Activated T-cell treated with anti-CD3 and anti-CD28 coated beads, Interleukin-2, amount 50 U/mL, for 48 hours (primary cell): ENCODE results near the gene FAM168B.
"Not testable (repeated sequence)": the region's sequence is repeated elsewhere in the genome, so short reads cannot be mapped to it uniquely, and the experiment has no call there.

ENCODE experiments used
- DNase-seq, 2 experiments: peaks; one replicate each; pipeline ENCODE4 v3.0.0-alpha.2; 2020

The FAM168B gene, protein sequence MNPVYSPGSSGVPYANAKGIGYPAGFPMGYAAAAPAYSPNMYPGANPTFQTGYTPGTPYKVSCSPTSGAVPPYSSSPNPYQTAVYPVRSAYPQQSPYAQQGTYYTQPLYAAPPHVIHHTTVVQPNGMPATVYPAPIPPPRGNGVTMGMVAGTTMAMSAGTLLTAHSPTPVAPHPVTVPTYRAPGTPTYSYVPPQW

DNA sequence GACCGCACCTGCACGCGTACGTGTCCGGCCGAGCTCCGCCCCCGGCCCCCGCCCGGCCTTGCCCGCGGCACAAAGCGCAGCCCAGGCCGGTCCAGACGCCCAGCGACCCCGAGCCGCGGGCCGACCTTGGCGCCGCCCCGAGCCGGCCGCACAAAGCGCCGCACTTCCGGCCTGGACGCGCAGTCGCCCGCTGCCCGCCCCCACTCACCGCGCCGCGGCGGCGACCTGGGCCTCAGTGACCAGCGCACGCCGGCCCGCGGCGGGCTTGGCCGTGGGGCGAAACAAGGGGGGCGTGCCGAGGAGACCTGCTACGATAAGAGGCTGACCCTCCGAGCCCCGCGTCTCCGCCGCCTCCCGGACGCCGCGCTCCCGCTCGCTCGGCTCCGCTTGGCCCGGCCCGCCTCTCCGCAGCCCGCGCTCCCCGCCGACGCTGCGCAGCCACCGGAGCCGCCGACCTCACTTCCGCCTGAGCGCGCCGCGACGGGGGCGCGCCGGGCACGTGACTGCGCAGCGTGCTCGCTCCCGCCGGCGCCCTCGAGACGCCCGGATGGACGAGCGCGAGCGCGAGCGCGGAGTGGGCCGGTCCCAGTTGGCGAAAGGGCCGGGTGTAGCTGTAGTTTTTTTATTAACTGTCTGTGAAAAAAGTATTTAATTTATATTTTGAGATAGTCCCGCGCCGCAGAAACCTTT is at the start of gene FAM168B:
TSS of gene FAM168B (minus strand) at position 455 of the 690 bp plus-strand sequence. CDS start 10,814 bp downstream, outside the sequence.
- peak; percentile 92 to 94 for DNase-seq

DNA sequence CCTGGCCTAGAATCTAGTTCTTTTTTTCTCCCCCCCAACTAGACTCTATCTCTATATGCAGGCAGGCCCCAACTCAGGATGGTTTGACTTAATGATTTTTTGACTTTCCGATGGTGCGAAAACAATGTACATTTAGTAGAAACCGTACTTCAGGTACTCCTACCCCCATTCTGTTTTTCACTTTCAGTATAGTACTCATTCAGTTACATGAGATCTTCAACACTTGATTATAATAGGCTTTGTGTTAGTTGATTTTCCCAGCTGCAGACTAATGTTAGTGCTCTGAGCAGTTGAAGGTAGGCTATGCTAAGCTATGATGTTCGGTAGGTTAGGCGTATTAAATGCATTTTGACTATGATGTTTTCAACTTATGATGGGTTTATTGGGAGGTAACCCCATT is 49.6 kb upstream of the FAM168B start:
- no peak for DNase-seq

DNA sequence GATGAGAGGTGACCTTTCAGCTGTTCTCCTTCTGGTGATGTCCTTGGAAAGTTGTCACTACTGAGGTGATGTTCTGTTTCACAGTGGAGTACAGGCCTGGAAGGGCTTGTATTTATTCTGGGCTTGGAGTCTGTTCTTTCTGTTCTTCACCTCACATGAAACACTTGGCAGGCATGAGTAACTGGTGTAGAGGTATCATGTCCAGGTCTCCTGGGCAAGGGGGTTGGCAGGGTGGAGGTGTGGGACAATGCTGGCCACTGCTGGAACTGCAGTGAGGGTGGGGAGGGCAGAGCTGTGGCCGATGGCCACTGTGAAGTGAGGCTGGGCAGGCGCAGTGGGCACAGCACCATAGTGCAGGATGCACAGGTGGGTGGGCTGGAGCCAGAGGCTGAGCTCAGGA is 47.3 kb upstream of the FAM168B start:
- no peak for DNase-seq

DNA sequence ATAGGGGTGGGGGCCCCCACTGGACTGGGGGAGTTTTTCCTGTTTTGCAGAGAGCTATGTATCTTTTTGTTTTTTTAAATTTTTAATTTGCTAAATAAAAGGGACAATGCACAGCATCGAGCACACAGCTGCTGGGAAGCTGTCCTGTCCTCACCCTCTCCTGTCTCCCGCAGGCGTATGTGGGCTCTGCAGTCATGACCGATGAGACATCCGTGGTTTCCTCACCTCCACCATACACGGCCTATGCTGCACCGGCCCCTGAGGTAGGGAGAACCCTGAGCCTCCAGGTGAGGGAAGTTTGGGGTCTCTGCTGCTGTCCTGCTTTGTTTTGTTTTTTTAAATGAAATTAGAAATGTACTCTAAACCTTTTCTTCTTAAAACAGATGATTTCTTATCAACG is 39.5 kb upstream of the FAM168B start:
- DNase-seq = no peak

DNA sequence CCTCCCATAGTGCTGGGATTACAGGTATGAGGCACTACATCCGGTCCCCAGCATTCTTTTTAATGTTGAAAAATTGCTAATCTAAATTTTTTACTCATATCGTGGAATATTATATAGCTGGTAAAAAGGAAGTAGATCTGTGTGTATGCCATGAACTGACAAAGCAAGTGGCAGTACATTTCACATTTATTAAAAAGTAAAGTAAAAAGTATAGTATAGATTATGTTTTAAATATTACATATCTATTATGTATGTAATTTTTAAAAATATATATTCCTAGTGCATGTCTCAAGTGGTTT is 37.0 kb upstream of the FAM168B start:
- DNase-seq = no peak

DNA sequence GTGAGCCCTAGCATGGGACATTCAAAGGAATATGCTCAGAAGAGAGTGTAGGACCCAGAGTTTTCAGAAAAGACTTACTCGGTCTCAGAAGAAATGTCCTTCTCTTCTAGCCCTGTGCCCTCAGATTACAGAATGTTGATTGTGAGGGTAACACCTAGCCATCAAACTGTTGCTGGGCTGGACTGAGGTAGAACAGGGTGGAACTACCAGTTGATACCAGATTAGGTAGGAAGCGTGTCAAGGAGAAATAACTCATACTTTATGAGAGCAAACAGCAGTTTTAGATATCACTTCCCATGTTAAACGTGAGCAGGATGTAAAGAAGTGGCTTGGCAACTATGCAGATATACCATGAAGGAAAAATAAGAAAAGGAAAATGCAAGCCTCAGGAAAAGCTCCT is 34.7 kb upstream of the FAM168B start:
- DNase-seq = no peak

DNA sequence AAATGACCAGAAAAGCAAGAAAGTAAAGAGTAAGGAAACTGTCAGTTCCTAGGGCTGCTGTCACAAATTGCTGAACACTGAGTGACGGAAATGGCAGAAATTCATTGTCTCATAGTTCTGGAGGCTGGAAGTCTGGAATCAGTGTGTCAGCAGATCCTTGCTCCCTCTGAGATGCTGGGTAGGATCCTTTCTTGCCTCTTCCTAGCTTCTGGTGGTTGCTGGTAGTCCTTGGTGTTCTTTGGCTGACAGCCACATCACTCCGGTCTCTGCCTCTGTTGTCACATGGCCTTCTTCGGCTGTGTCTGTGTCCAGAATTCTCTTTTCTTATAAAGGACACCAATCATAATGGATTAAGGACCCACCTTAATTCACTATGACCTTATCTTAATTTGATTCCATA is 33.8 kb upstream of the FAM168B start:
- DNase-seq = no peak

DNA sequence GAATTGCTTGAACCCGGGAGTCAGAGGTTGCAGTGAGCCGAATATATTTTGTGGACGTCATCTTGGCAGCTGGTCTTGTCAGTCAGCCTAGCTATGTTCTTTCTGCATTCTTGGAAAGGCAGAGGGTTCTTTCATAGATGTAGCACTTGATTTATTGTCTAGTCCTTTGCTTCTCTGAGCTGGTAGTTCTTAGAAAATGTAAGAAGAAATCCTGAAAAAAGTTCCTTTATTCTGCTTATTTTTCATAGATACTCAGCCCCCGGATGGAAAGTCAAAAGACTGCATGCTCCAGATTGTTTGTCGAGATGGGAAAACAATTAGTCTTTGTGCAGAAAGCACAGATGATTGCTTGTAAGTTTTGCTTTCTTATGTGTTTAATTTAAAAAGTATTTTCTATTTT is 33.2 kb upstream of the FAM168B start:
- DNase-seq = no peak

DNA sequence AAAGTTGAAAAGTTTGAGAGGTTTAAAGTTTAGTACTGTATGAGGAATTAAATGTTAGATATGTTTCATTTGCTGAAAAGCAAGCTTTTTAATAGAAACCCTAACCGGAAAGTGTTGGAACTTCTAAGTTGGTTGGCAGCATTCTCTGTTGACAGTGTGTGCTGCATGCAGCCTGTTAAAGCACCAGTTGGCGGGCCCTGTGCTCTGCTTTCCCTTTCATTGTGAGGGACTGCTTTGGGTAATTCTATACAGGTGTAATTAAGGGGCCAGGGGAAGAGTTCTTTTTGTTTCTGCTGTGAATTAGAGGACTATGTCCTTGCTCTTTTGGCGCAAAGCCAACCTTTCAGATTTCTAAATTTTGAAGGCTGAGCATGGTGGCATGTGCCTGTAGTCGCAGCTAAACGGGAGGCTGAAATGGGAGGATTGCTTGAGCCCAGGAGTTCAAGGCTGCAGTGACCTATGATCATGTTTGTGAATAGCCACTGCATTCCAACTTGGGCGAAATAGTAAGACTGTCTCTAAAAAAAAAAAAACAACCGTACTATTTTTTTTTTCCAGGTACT is 32.0 kb upstream of the FAM168B start:
- DNase-seq = no peak

DNA sequence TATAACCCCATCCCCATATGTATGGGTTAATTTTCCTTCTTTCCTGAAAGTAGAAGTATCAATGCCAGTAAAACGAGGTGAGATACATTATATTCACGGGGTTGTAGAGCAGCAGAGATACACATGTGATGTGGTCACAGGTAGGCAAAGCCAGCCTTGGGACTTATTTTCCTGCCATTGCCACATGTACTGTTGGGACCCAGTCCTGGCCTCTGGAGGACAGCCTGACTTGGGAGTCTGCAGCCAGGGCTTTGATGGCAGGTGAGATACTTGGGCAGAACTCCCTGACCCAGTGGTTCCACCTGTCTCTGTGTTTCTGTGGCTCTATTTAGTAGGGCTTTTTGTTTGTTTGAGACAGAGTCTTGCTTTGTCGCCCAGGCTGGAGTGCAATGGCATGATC is 29.9 kb upstream of the FAM168B start:
- no peak for DNase-seq

DNA sequence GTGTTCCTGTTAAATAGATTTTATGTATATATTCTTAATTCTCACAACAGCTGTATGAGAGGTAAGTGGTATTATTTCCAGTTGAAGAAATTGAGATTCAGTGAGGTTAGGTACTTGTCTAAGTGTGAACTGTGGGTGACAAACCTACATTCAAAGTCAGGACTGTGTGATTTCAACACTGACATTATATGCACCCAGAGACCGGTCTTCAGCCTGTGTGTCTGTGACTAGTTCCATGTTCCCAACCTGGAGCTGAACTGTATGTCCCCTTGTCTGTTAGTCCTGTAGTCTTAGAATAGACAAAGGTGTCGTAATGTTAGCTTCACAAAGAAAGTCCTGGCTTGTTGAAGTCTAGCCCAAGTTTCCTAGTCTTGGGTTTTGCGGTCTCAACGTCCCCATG is 29.2 kb upstream of the FAM168B start:
- no peak for DNase-seq

DNA sequence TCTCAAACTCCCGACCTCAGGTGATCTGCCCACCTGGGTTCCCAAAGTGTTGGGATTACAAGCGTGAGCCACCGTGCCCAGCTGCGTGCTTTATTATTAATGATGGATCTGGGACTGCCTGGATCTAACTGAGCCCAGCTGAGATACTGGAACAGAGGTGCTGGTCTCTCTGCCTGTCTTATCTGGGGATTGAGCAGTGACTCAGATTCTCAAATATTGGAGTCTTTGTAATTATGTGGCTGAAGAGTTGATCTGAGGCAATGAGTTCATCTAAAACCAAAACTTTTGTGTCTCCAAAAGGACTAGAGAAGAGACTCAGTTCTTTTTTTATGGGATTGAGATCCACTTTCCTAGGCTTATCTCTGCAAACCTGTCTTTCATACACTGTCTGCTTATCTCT is 28.2 kb upstream of the FAM168B start:
- DNase-seq = no peak

DNA sequence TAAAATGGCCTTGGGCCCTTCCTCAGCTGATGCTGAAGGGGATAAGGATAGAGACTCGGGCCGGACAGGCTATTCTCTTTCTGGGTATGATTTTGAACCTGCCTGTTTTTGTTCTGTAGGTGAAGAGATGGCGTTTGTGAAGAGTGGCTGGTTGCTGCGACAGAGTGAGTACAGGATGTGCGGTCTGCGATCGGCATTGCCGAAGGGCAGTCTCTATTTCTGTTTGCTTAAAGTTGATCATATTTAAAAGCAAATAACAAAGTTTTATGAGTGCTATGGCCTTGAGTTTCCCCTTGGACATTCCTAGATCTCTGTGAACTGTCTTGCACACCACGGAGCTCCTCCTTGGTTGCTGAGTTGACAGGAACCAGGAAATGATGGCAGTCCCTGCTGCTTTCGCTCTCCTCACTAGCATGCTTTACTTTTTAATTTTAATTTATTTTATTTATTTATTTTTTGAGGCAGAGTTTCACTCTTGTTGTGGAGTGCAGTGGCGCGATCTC is 27.6 kb upstream of the FAM168B start:
- no peak for DNase-seq

DNA sequence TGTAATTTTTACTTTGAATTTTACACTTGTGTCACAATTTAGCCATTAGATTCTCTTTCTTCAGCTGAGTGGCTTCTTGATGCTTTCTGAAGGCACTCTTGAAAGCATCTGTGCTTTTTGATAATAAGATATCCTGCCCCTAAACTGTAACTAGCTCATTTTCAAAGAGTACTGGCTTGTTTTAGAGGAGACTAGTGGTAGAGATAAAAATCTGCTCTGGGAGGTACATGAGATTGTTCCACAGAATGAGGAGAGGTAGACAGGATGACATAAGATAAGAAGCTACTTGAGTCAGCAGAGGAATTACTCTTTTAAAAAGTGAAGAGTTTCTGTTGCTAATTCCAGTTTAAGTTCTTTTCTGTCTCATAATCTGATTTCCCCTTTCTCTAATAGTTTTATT is 22.5 kb upstream of the FAM168B start:
- DNase-seq = no peak

DNA sequence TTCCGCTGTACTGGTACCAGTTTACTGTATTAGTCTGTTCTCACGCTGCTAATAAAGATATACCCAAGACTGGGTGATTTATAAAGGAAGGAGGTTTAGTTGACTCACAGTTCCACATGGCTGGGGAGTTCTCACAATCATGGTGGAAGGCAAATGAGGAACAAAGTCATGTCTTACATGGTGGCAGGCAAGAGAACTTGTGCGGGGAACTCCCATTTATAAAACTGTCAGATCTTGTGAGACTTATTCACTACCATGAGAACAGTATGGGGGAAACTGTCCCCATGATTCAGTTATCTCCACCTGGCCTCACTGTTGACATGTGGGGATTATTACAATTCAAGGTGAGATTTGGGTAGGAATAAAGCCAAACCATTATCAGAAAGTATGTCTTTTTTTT is 21.7 kb upstream of the FAM168B start:
- not testable (repeated sequence) for DNase-seq

DNA sequence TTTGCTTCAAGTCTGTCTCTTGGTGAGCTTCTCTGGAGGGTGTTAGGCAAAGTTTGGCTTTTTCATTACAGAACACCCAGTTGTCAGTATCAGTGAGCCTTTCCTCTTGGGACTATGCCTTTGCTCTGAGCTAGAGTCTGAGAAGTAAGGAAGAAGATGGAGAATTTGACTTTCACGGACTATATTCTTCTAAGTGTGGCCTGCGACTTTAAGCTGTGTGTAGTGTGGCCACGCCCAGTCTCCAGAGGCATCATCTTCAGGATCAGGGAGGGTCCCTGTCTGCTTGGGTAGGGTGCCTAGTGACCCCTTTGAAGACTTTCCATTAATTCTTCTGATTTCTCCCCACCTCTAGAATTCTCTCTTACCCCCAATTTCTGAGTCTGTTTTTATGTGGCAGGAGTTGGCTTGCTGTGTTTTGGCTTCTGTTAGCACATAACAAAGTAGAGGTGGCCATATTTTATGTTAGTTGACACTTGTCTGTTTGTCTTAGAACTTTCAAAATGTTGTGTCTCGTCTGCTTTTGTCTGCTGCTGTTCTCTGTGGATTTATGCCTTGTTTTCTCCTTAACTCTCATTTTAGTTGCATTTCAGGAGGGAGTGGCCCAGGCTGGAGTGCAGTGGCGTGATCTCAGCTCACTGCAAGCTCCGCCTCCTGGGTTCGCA is 20.4 kb upstream of the FAM168B start:
- no peak for DNase-seq

DNA sequence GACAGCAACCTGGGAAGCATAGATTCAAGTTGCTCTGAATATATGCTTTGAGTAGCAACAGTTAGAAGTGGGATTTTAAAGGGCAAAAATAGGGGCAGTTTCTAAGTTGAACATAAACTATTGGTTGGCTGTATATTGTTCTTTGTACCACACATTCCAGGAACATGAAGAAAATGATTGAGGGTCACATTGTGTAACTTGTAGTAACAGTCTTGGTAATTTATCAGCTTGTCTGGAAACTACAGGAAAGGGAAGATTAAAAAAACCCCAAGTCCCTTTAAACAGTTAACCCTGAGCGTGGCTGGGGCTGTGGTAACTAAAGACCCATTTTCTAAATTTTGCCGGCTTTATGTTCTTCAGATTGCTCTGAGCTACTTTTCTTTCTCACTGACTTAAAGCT is 19.3 kb upstream of the FAM168B start:
- no peak for DNase-seq

DNA sequence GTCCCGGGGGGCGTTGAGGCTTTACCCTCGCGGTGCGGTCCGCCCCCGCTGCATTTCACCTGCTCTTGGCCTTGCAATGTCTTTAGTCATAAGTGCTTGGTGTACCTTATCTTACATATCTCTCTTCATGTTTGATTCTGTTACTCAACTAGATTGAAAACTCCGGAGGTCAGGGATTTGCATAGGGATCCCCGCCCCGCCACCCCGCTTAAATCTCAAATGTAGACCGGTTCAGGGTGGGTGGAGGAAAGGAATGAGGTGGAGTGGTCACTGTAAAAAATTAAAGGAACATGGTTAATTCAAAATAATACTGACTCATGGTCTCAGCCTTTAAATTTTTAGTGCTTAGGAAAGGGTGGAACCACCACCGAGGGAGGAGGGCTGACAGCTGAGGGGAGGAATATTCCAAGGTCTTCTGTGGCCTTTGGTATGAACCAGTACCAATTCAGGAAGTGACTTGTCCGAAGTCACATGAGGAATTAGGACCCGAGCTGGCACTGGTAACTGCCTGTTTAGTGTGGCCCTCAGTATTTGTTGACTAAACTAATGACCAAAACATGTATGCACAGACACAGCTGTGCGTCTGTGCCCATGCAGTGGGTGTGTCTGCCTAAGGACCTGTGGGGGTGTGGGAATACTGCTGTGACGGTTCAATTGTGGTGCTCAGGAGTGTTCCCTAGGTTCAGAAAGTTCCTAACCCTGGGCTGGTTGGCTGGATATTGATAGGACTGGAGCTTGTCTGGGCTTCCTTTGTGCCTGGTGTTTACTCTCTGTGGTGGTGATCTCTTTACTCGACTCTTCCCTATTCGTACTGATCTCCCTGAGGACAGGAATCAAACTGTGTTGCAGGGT is 12.9 kb upstream of the FAM168B start:
- DNase-seq = peak; percentile 67 to 69

DNA sequence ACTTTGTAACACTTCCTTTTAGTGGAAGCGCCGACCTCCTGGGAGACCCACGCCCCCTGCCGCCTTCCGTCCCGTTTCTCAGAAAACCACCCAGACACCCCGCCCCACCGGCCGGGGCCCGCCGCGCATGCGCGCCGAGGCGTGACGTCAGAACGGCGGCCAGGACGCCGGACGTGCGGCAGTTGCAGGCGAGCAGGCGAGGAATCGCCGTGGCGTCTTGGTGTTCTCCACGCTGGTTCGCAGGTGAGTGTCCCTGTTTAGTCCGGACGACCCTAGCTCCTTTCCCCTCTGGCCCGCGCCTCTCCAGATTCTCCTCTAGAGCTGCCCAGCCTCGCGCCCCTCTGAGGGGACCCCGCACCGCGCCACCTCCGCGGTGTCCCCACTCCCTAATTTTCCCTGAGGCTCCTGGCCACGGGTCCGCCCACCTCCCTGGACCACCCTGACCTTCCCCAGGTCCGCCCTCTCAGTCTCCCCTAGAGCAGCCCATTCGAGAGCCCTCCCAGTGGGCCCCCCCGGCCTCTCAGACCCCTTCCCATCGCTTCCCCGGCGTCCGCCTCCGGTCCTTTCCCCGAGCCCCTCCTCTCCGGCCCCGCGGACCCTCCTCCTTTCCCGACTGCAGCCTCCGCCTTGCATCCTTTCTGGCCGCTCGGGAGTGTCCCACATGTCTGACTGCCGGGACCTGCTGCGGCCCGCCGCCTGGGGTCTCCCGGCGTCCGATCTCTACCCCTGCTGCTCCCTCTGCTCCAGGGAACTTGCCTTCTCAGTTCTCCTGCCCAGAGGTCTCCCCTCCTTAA is 12.1 kb upstream of the FAM168B start, which contains the start of gene PLEKHB2:
TSS of gene PLEKHB2 (plus strand) at position 181 of the 794 bp plus-strand sequence. CDS start 15,606 bp downstream, outside the sequence.
- peak; percentile 97 to 98 for DNase-seq

DNA sequence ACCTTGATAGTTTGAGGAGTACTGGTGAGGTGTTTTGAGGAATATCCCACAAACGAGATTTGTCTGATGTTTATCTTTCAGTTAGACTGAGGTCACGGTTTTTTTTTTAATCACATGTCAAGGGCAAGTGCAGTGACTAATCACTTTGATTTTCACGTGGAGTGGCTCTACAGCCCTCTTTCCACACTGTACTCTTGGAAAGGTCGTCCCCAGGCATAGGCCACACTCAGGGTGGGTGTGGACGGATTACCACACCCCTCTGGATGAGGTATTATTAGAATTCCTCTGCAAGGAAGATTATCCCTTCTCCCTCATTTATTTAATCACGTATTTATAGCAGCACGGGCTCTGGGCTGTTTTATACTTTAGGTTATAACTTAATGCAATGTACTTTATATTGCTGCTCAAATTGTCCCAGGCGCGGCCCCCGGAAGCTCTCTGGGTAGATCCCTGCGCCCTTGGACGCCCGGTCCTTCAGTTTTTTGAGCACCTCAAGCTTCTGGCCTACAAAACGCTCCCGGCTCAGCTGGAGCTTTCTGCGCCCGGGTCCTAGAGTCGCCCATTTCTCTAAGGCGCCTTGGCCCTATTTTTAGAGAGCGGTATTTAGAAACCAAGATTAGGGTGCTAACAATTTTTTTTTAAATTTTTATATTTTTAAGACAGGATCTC is 11.4 kb upstream of the FAM168B start:
- DNase-seq = peak; percentile 68 to 71

DNA sequence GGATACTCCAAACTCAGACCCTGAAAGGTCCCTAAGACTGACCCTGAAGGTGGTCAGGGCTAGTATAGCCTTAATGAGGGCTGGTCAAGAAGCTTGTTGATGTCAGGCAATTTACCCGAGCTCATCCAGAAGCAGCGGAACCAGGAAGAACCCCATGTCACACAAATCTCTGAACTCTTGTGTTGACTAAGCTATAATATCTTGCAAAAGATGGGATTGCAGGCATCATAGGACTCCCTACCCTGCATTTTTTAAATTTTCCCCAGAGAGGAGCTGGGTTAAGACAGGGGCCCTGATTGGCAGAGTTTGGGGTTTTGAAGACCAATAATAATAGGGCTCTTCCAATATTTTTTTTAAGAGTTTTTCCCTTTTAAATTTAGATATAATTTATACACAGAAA is 9.9 kb upstream of the FAM168B start:
- DNase-seq = no peak
